Gastroesophageal sphincter (tissue), 3 donors: ENCODE measurements around the gene CERK.

Experiments
- CTCF ChIP-seq, 4 experiments: fragments of 200-600 bp in 2 of 4; fragments of 450-650 bp in 2 of 4; sonication (generic) in 1 of 4; IDR thresholded peaks; one replicate each; pipeline ENCODE4 v1.5.1; 2017 to 2019; ENCODE audit warnings: antibody characterized with exemption in 4 of 4, mild to moderate bottlenecking in 2 of 4, moderate library complexity in 2 of 4
- POLR2A ChIP-seq, 2 donors: fragments of 450-650 bp; IDR thresholded peaks; one replicate each; pipeline ENCODE4 v1.6.1; 2017; ENCODE audit warnings: antibody characterized with exemption in 2 of 2, mild to moderate bottlenecking in 2 of 2, moderate library complexity in 1 of 2
- POLR2AphosphoS5 ChIP-seq: sonication (generic); formaldehyde crosslinking; IDR thresholded peaks from one replicate; pipeline ENCODE4 v1.6.1; 2017; ENCODE audit warnings: antibody characterized with exemption

- TF ChIP-seq POLR2AphosphoS5 (no peak), CTCF (IDR thresholded peaks at IDR 0.05) (no peak), POLR2A (IDR thresholded peaks at IDR 0.05) (no peak)
These were observed 25.8 kb downstream of the CERK start for GRCh38 chr22:46712288-46712687.
